Measurements from ENCODE around the gene POU2AF2.

Gene POU2AF2

GRCh38 chr11:111209543-111210355 is 35.8 kb upstream of the POU2AF2 start:
- H3K79me2 ChIP-seq (ENCODE audit: insufficient read depth, low read length), result no peaks in the 10 kb centered on the region
- H3K4me3 ChIP-seq (ENCODE audit: low read depth, low read length, poor library complexity, severe bottlenecking), result no peak overlapping the region
- H3K9me2 ChIP-seq (ENCODE audit: low read depth, low read length), result no peaks in the 10 kb centered on the region
- no peak for TF ChIP-seq EZH2 (IDR thresholded peaks at IDR 0.05; ENCODE audit: borderline replicate concordance, low read length)
- no peak for TF ChIP-seq CTCF (IDR thresholded peaks at IDR 0.05; ENCODE audit: low read length)
- H3K4me1 ChIP-seq (ENCODE audit: insufficient read depth, low read length, severe bottlenecking), result no peaks in the 10 kb centered on the region
- H4K20me1 ChIP-seq (ENCODE audit: insufficient read depth, low read length), result no peaks in the 10 kb centered on the region
- no peak overlapping the region for H3K4me2 ChIP-seq (ENCODE audit: low read length)
- no peak overlapping the region for H2AFZ ChIP-seq (ENCODE audit: low read length)
- no peaks in the 10 kb centered on the region for H3K9me3 ChIP-seq (ENCODE audit: low read length)
- no peaks in the 10 kb centered on the region for H3F3A ChIP-seq (ENCODE audit: insufficient read depth, low read length)
- H3K27me3 ChIP-seq (ENCODE audit: insufficient read depth, low read length), result no peaks in the 10 kb centered on the region
- no peaks in the 10 kb centered on the region for H3K36me3 ChIP-seq (ENCODE audit: insufficient read depth, low read length)
- H3K27ac ChIP-seq (ENCODE audit: low read depth, low read length, poor library complexity, severe bottlenecking), result no peak overlapping the region
- H3K9ac ChIP-seq (ENCODE audit: low read length), result no peak overlapping the region

GRCh38 chr11:111213256-111213655 is 32.3 kb upstream of the POU2AF2 start:
- H2AFZ ChIP-seq (ENCODE audit: low read length), result no peak overlapping the region
- no peak overlapping the region for H3K4me3 ChIP-seq (ENCODE audit: low read depth, low read length, poor library complexity, severe bottlenecking)
- H3K9me3 ChIP-seq (ENCODE audit: low read length), result no peaks in the 10 kb centered on the region; the same call in 1 of the 2 replicates
- no peak overlapping the region for H3K27ac ChIP-seq (ENCODE audit: low read depth, low read length, poor library complexity, severe bottlenecking)
- TF ChIP-seq CTCF (IDR thresholded peaks at IDR 0.05; ENCODE audit: low read length) (no peak), EZH2 (IDR thresholded peaks at IDR 0.05; ENCODE audit: borderline replicate concordance, low read length) (no peak)
- no peaks in the 10 kb centered on the region for H3K79me2 ChIP-seq (ENCODE audit: insufficient read depth, low read length)
- H3K36me3 ChIP-seq (ENCODE audit: insufficient read depth, low read length), result no peaks in the 10 kb centered on the region
- H3K27me3 ChIP-seq (ENCODE audit: insufficient read depth, low read length), result no peaks in the 10 kb centered on the region
- H4K20me1 ChIP-seq (ENCODE audit: insufficient read depth, low read length), result no peaks in the 10 kb centered on the region
- no peak overlapping the region for H3K4me2 ChIP-seq (ENCODE audit: low read length)
- no peaks in the 10 kb centered on the region for H3F3A ChIP-seq (ENCODE audit: insufficient read depth, low read length)
- no peak overlapping the region for H3K9ac ChIP-seq (ENCODE audit: low read length)
- no peaks in the 10 kb centered on the region for H3K4me1 ChIP-seq (ENCODE audit: insufficient read depth, low read length, severe bottlenecking)
- no peaks in the 10 kb centered on the region for H3K9me2 ChIP-seq (ENCODE audit: low read depth, low read length)

- no peak overlapping the region for H3K9ac ChIP-seq (ENCODE audit: low read length)
- peaks cover 21% of the 10 kb centered on the region for H3K4me1 ChIP-seq (ENCODE audit: insufficient read depth, low read length, severe bottlenecking)
- peaks cover 9% of the 10 kb centered on the region for H3K9me3 ChIP-seq (ENCODE audit: low read length)
- no peak for TF ChIP-seq CTCF (IDR thresholded peaks at IDR 0.05; ENCODE audit: low read length)
- no peak for TF ChIP-seq EZH2 (IDR thresholded peaks at IDR 0.05; ENCODE audit: borderline replicate concordance, low read length)
- no peaks in the 10 kb centered on the region for H3K36me3 ChIP-seq (ENCODE audit: insufficient read depth, low read length)
- no peaks in the 10 kb centered on the region for H4K20me1 ChIP-seq (ENCODE audit: insufficient read depth, low read length)
- no peaks in the 10 kb centered on the region for H3F3A ChIP-seq (ENCODE audit: insufficient read depth, low read length)
- no peak overlapping the region for H3K4me3 ChIP-seq (ENCODE audit: low read depth, low read length, poor library complexity, severe bottlenecking)
- H3K4me2 ChIP-seq (ENCODE audit: low read length), result no peak overlapping the region
- H3K27ac ChIP-seq (ENCODE audit: low read depth, low read length, poor library complexity, severe bottlenecking), result no peak overlapping the region
- no peaks in the 10 kb centered on the region for H3K79me2 ChIP-seq (ENCODE audit: insufficient read depth, low read length)
- no peaks in the 10 kb centered on the region for H3K9me2 ChIP-seq (ENCODE audit: low read depth, low read length)
- no peak overlapping the region for H2AFZ ChIP-seq (ENCODE audit: low read length)
- H3K27me3 ChIP-seq (ENCODE audit: insufficient read depth, low read length), result no peaks in the 10 kb centered on the region
These were observed 24.8 kb upstream of the POU2AF2 start for GRCh38 chr11:111220721-111221120.

Measured in OCI-LY1 (cell line).